ENCODE data around the gene ARHGAP25. TPM values are rescaled to one million over a fixed set of nuclear protein-coding genes. Genes with fewer than 3 reads are reported as not detected.

The ARHGAP25 gene
- polyA plus RNA-seq, 3 donors, result 20.8 to 56.8 (median 36.3) TPM

DNA sequence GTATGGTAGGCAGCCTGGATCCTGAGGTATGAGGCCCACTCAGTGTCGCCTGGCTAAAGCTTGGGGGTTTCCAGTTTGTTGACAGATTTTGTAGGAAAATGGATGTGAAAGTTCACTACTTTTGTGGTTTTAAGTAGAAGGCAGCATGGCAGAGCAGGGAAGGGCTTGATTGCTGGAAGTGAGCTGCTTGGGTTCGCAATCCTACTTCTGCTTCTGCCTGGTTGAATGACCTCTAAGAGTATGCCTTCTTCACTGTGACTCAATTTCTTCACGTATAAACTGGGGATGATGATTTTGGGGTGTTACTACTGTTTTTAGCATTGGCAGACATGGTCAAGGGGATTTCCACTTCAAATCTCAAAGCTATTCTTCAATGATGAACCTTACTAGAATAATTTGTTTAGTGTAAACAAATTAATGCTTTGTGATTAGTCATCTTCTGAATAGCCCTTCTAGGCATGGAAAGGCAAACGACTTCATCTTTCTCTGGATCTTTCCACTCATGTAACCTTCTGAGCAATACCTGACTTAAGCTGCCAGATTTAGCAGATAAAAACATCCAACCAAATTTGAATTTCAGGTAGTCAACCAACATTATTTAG lies 123.3 kb downstream of the ARHGAP25 start:
- H3K27ac ChIP-seq (ENCODE audit: low read depth in 1 of 2, low read length in 2 of 2), result peak overlapping the region; percentile 71 to 85
- Mint-ChIP-seq H3K4me3 (peak overlapping the region; percentile 25 to 76), H3K36me3 (peaks cover 0 to 2% of the 10 kb centered on the region in 2 donors), H3K4me1 (peaks cover 62% of the 10 kb centered on the region), H3K9me3 (no peaks in the 10 kb centered on the region), H3K27me3 (ENCODE audit: low read depth in 3 of 3) (no peaks in the 10 kb centered on the region), H3K27ac (peak overlapping the region; percentile 77 to 94 (median 91))
- H3K4me1 ChIP-seq (ENCODE audit: control insufficient read depth in 1 of 2, insufficient read depth in 2 of 2, low read length in 2 of 2), result peaks cover 59 to 64% of the 10 kb centered on the region in 2 donors
- no peaks in the 10 kb centered on the region for H3K36me3 ChIP-seq (replicated peaks in 1 of 2; ENCODE audit: control insufficient read depth in 1 of 2, insufficient read depth in 2 of 2, low read length in 2 of 2)
- TF ChIP-seq, protein P1, sequence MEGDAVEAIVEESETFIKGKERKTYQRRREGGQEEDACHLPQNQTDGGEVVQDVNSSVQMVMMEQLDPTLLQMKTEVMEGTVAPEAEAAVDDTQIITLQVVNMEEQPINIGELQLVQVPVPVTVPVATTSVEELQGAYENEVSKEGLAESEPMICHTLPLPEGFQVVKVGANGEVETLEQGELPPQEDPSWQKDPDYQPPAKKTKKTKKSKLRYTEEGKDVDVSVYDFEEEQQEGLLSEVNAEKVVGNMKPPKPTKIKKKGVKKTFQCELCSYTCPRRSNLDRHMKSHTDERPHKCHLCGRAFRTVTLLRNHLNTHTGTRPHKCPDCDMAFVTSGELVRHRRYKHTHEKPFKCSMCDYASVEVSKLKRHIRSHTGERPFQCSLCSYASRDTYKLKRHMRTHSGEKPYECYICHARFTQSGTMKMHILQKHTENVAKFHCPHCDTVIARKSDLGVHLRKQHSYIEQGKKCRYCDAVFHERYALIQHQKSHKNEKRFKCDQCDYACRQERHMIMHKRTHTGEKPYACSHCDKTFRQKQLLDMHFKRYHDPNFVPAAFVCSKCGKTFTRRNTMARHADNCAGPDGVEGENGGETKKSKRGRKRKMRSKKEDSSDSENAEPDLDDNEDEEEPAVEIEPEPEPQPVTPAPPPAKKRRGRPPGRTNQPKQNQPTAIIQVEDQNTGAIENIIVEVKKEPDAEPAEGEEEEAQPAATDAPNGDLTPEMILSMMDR (IDR thresholded peaks at IDR 0.05), result no peak
- H3K27me3 ChIP-seq (ENCODE audit: control insufficient read depth in 2 of 2, insufficient read depth in 2 of 2, low read length in 2 of 2), result no peaks in the 10 kb centered on the region
- no peak overlapping the region for H3K4me3 ChIP-seq (replicated peaks in 1 of 3; ENCODE audit: low read depth in 2 of 3, low read length in 3 of 3)
- no peaks in the 10 kb centered on the region for H3K79me2 ChIP-seq (ENCODE audit: insufficient read depth, low read length)
- H3K9me3 ChIP-seq (replicated peaks in 1 of 2; ENCODE audit: control insufficient read depth in 1 of 2, insufficient read depth in 1 of 2, low read length in 2 of 2), result no peaks in the 10 kb centered on the region
- no peaks in the 10 kb centered on the region for H4K20me1 ChIP-seq (ENCODE audit: insufficient read depth, low read length)
- intact Hi-C loops (cut with micrococcal nuclease), result no loop called here
- H3K4me2 ChIP-seq (replicated peaks; ENCODE audit: extremely low read depth, low read length, poor library complexity, severe bottlenecking), result peak overlapping the region; percentile 22
- no peak overlapping the region for H2AFZ ChIP-seq (ENCODE audit: insufficient read depth, low read depth, low read length, poor library complexity, severe bottlenecking)
- peak overlapping the region; percentile 22 for H3K9ac ChIP-seq (ENCODE audit: insufficient read depth, low read length, poor library complexity, severe bottlenecking)
- WGBS (ENCODE audit: insufficient coverage), result 0% methylated on average over 2 of the region's 4 CpGs
- DNase-seq, result peak; percentile 80 to 98 (median 88)

DNA sequence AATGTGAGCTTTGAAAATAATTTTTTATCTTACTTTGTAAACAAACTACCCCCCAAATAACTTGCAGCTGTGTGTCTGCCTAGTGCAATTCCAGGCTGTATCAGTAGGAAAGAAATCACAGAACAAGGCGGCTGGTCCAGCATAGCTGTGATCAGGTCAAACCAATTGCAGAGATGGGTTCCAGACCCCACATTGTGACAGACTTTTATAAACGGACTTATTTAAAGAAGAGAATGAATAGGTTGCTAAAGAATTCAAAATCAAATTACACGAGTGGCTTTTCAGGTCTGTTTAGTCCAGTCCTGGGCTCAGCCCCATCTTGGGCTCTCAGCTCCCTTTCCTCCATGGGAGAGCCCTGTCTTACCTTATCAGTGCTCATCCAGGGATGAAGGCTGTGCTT lies 125.5 kb downstream of the ARHGAP25 start:
- Mint-ChIP-seq H3K4me1 (peaks cover 57% of the 10 kb centered on the region), H3K27me3 (ENCODE audit: low read depth in 3 of 3) (no peaks in the 10 kb centered on the region)

More for the DNA sequence above, 125.5 kb downstream of the ARHGAP25 start:
- Histone ChIP-seq H4K20me1 (ENCODE audit: insufficient read depth, low read length) (no peaks in the 10 kb centered on the region), H2AFZ (ENCODE audit: insufficient read depth, low read depth, low read length, poor library complexity, severe bottlenecking) (no peak overlapping the region), H3K27ac (ENCODE audit: low read depth in 1 of 2, low read length in 2 of 2) (no peak overlapping the region), H3K9me3 (replicated peaks in 1 of 2; ENCODE audit: control insufficient read depth in 1 of 2, insufficient read depth in 1 of 2, low read length in 2 of 2) (no peaks in the 10 kb centered on the region), H3K79me2 (ENCODE audit: insufficient read depth, low read length) (no peaks in the 10 kb centered on the region), H3K9ac (ENCODE audit: insufficient read depth, low read length, poor library complexity, severe bottlenecking) (no peak overlapping the region), H3K4me2 (replicated peaks; ENCODE audit: extremely low read depth, low read length, poor library complexity, severe bottlenecking) (no peak overlapping the region), H3K4me3 (replicated peaks in 1 of 3; ENCODE audit: low read depth in 2 of 3, low read length in 3 of 3) (no peak overlapping the region), H3K4me1 (ENCODE audit: control insufficient read depth in 1 of 2, insufficient read depth in 2 of 2, low read length in 2 of 2) (peaks cover 54 to 59% of the 10 kb centered on the region in 2 donors), H3K27me3 (ENCODE audit: control insufficient read depth in 2 of 2, insufficient read depth in 2 of 2, low read length in 2 of 2) (no peaks in the 10 kb centered on the region), H3K36me3 (replicated peaks in 1 of 2; ENCODE audit: control insufficient read depth in 1 of 2, insufficient read depth in 2 of 2, low read length in 2 of 2) (no peaks in the 10 kb centered on the region)
- H3K4me3 Mint-ChIP-seq, result no peak overlapping the region
- intact Hi-C loops (cut with micrococcal nuclease), result no loop called here
- WGBS (ENCODE audit: insufficient coverage), result 100% methylated on average over 3 of the region's 3 CpGs
- peaks cover 0 to 2% (median 0%) of the 10 kb centered on the region in 7 donors for H3K9me3 Mint-ChIP-seq
- DNase-seq, result no peak
- peaks cover 0 to 2% of the 10 kb centered on the region in 2 donors for H3K36me3 Mint-ChIP-seq
- peak overlapping the region in 3 of 7 donors; percentile 13 to 78 (median 31) for H3K27ac Mint-ChIP-seq
- TF ChIP-seq, protein P1 (IDR thresholded peaks at IDR 0.05), result no peak

Measured in CD14-positive monocyte (primary cell).